ENCODE data around the gene RGS8.

DNA sequence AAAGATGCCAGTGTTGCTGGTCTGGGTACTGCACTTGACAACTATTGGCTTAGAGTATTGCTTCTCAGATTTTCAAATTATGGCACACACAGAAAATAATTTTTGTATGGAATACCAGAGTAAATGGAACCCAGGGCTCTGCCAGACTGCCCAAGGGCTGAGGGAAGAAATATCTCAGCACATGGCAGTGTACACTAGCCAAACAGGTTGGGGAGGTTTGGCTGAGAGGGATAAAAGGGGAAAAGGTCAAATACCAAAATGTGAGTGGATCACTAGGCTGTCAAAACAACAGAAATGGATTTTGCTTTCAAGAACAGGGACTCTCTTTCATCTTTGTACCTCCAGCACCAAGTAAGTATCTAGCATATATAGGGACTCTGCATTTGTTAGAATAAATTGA, 3.0 kb upstream of the RGS8 start:
- TF ChIP-seq, protein P1, sequence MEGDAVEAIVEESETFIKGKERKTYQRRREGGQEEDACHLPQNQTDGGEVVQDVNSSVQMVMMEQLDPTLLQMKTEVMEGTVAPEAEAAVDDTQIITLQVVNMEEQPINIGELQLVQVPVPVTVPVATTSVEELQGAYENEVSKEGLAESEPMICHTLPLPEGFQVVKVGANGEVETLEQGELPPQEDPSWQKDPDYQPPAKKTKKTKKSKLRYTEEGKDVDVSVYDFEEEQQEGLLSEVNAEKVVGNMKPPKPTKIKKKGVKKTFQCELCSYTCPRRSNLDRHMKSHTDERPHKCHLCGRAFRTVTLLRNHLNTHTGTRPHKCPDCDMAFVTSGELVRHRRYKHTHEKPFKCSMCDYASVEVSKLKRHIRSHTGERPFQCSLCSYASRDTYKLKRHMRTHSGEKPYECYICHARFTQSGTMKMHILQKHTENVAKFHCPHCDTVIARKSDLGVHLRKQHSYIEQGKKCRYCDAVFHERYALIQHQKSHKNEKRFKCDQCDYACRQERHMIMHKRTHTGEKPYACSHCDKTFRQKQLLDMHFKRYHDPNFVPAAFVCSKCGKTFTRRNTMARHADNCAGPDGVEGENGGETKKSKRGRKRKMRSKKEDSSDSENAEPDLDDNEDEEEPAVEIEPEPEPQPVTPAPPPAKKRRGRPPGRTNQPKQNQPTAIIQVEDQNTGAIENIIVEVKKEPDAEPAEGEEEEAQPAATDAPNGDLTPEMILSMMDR (IDR thresholded peaks at IDR 0.05), result no peak
- TF ChIP-seq POLR2A (IDR thresholded peaks at IDR 0.05), result no peak
